SK-N-SH treated with all-trans-retinoic acid at 6 μM for 48 hours (cell line): ENCODE results near the gene DOCK1.

Source experiments
- ATAC-seq: fragments of 200-7000 bp; cut with Tn5 transposase; 3 replicates; pipeline ENCODE4 v1.9.1; 2020; ENCODE audit warnings: mild to moderate bottlenecking, moderate library complexity
- ARNTL ChIP-seq: fragments of 450-650 bp; formaldehyde crosslinking; IDR thresholded peaks from 2 replicates; pipeline ENCODE4 v1.5.0; 2020; ENCODE audit warnings: low read depth, mild to moderate bottlenecking, moderate library complexity, borderline replicate concordance
- CSDC2 ChIP-seq: fragments of 250-450 bp; sonication (Bioruptor Pico); IDR thresholded peaks from 2 replicates; pipeline ENCODE4 v1.5.0; 2020; ENCODE audit warnings: mild to moderate bottlenecking, moderate library complexity
- ESRRG ChIP-seq: fragments of 250-450 bp; sonication (Bioruptor Pico); IDR thresholded peaks from 2 replicates; pipeline ENCODE4 v1.6.1; 2021; ENCODE audit warnings: mild to moderate bottlenecking
- GLIS3 ChIP-seq: fragments of 250-450 bp; sonication (Bioruptor Pico); IDR thresholded peaks from 2 replicates; pipeline ENCODE4 v1.5.0; 2020; ENCODE audit warnings: mild to moderate bottlenecking, moderate library complexity
- ISL1 ChIP-seq: fragments of 250-450 bp; sonication (Bioruptor Pico); IDR thresholded peaks from 2 replicates; pipeline ENCODE4 v2.1.2; 2022; ENCODE audit warnings: mild to moderate bottlenecking, moderate library complexity
- OSR1 ChIP-seq: fragments of 250-450 bp; sonication (Bioruptor Pico); IDR thresholded peaks from 2 replicates; pipeline ENCODE4 v1.8.0; 2022; ENCODE audit warnings: moderate library complexity, mild to moderate bottlenecking, inconsistent platforms
- PPARA ChIP-seq: fragments of 250-450 bp; sonication (Bioruptor Pico); IDR thresholded peaks from 2 replicates; pipeline ENCODE4 v1.5.0; 2020; ENCODE audit warnings: mild to moderate bottlenecking, borderline replicate concordance
- RARB ChIP-seq: fragments of 250-450 bp; sonication (Bioruptor Pico); IDR thresholded peaks from 2 replicates; pipeline ENCODE4 v1.8.0; 2021; ENCODE audit warnings: mild to moderate bottlenecking, moderate library complexity
- SNAI2 ChIP-seq: fragments of 250-450 bp; sonication (Bioruptor Pico); IDR thresholded peaks from 2 replicates; pipeline ENCODE4 v1.5.0; 2020; ENCODE audit warnings: mild to moderate bottlenecking, moderate library complexity
- TCF4 ChIP-seq: fragments of 250-450 bp; sonication (Bioruptor Pico); IDR thresholded peaks from 2 replicates; pipeline ENCODE4 v1.8.0; 2021; ENCODE audit warnings: mild to moderate bottlenecking, moderate library complexity, borderline replicate concordance
- TOX ChIP-seq: fragments of 250-450 bp; sonication (Bioruptor Pico); IDR thresholded peaks from 2 replicates; pipeline ENCODE4 v1.8.0; 2021; ENCODE audit warnings: mild to moderate bottlenecking, moderate library complexity, borderline replicate concordance
- ZC3H10 ChIP-seq: fragments of 250-450 bp; sonication (Bioruptor Pico); IDR thresholded peaks from 2 replicates; pipeline ENCODE4 v1.5.1; 2021; ENCODE audit warnings: mild to moderate bottlenecking, moderate library complexity
- ZFP3 ChIP-seq: fragments of 250-450 bp; sonication (Bioruptor Pico); IDR thresholded peaks from 2 replicates; pipeline ENCODE4 v1.5.0; 2020; ENCODE audit warnings: mild to moderate bottlenecking, moderate library complexity
- ZFP30 ChIP-seq: fragments of 450-650 bp; formaldehyde crosslinking; IDR thresholded peaks from 2 replicates; pipeline ENCODE4 v1.5.0; 2022; ENCODE audit warnings: mild to moderate bottlenecking, moderate library complexity
- ZNF565 ChIP-seq: fragments of 450-650 bp; formaldehyde crosslinking; conservative IDR thresholded peaks from 2 replicates; pipeline ENCODE4 v1.5.0; 2020; ENCODE audit warnings: low read depth, mild to moderate bottlenecking, moderate library complexity
- ZNF70 ChIP-seq: fragments of 450-650 bp; formaldehyde crosslinking; IDR thresholded peaks from 2 replicates; pipeline ENCODE4 v1.5.0; 2020; ENCODE audit warnings: mild to moderate bottlenecking, moderate library complexity
- ZNF8 ChIP-seq: fragments of 450-650 bp; formaldehyde crosslinking; IDR thresholded peaks from 2 replicates; pipeline ENCODE4 v1.5.0; 2020; ENCODE audit warnings: mild to moderate bottlenecking, moderate library complexity
- TF ChIP-seq, protein P1 (sequence below): fragments of 250-450 bp; sonication (Bioruptor Pico); IDR thresholded peaks from 2 replicates; pipeline ENCODE4 v1.8.0; 2021; ENCODE audit warnings: low read depth, mild to moderate bottlenecking, moderate library complexity, borderline replicate concordance
- TF ChIP-seq, protein P2 (sequence below): fragments of 250-450 bp; sonication (Bioruptor Pico); IDR thresholded peaks from 2 replicates; pipeline ENCODE4 v1.8.0; 2020; ENCODE audit warnings: mild to moderate bottlenecking, moderate library complexity, borderline replicate concordance
- TF ChIP-seq, protein P3 (sequence below): fragments of 250-450 bp; sonication (Bioruptor Pico); IDR thresholded peaks from 2 replicates; pipeline ENCODE4 v1.5.1; 2021; ENCODE audit warnings: mild to moderate bottlenecking, moderate library complexity
- TF ChIP-seq, protein P4 (sequence below): fragments of 250-450 bp; sonication (Bioruptor Pico); IDR thresholded peaks from 2 replicates; pipeline ENCODE4 v1.5.0; 2020; ENCODE audit warnings: mild to moderate bottlenecking, moderate library complexity
- TF ChIP-seq, protein P5 (sequence below): fragments of 250-450 bp; sonication (Bioruptor Pico); IDR thresholded peaks from 2 replicates; pipeline ENCODE4 v1.5.1; 2020; ENCODE audit warnings: low read depth, mild to moderate bottlenecking, moderate library complexity

DOCK1 gene

DNA sequence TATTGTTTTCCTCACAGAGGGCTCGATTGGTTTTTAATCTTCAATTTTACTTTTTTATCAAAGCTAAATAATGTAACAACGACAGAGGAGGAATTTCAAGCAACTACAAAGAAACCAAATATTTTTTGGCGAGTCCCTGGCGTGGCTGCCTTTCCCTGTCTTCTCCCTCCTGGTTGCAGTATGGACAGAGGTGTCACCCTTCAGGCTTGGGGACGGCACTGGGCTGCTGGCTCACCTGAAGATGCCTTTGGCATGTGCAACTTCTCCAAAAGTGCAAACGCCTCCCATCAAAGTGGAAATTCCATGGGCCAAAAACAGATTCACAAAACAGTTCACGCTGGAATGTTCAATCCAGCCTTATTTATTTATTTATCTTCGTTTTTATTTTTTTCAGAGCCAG lies 51.9 kb downstream of the DOCK1 start:
- no peak for ATAC-seq
- no peak for TF ChIP-seq ZFP3
- TF ChIP-seq, protein P1, sequence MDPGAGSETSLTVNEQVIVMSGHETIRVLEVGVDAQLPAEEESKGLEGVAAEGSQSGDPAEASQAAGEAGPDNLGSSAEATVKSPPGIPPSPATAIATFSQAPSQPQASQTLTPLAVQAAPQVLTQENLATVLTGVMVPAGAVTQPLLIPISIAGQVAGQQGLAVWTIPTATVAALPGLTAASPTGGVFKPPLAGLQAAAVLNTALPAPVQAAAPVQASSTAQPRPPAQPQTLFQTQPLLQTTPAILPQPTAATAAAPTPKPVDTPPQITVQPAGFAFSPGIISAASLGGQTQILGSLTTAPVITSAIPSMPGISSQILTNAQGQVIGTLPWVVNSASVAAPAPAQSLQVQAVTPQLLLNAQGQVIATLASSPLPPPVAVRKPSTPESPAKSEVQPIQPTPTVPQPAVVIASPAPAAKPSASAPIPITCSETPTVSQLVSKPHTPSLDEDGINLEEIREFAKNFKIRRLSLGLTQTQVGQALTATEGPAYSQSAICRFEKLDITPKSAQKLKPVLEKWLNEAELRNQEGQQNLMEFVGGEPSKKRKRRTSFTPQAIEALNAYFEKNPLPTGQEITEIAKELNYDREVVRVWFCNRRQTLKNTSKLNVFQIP (CRISPR knock-in tag) = no peak
- TF ChIP-seq ISL1 (CRISPR knock-in tag) = no peak
- TF ChIP-seq CSDC2 (CRISPR knock-in tag) = no peak
- no peak for TF ChIP-seq RARB (CRISPR knock-in tag)
- TF ChIP-seq, protein P2, sequence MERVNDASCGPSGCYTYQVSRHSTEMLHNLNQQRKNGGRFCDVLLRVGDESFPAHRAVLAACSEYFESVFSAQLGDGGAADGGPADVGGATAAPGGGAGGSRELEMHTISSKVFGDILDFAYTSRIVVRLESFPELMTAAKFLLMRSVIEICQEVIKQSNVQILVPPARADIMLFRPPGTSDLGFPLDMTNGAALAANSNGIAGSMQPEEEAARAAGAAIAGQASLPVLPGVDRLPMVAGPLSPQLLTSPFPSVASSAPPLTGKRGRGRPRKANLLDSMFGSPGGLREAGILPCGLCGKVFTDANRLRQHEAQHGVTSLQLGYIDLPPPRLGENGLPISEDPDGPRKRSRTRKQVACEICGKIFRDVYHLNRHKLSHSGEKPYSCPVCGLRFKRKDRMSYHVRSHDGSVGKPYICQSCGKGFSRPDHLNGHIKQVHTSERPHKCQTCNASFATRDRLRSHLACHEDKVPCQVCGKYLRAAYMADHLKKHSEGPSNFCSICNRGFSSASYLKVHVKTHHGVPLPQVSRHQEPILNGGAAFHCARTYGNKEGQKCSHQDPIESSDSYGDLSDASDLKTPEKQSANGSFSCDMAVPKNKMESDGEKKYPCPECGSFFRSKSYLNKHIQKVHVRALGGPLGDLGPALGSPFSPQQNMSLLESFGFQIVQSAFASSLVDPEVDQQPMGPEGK (CRISPR knock-in tag) = no peak
- TF ChIP-seq ZNF565 (CRISPR knock-in tag) = no peak
- TF ChIP-seq ARNTL = no peak
- TF ChIP-seq, protein P3, sequence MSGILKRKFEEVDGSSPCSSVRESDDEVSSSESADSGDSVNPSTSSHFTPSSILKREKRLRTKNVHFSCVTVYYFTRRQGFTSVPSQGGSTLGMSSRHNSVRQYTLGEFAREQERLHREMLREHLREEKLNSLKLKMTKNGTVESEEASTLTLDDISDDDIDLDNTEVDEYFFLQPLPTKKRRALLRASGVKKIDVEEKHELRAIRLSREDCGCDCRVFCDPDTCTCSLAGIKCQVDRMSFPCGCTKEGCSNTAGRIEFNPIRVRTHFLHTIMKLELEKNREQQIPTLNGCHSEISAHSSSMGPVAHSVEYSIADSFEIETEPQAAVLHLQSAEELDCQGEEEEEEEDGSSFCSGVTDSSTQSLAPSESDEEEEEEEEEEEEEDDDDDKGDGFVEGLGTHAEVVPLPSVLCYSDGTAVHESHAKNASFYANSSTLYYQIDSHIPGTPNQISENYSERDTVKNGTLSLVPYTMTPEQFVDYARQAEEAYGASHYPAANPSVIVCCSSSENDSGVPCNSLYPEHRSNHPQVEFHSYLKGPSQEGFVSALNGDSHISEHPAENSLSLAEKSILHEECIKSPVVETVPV = no peak
- no peak for TF ChIP-seq ZNF70 (CRISPR knock-in tag)
- no peak for TF ChIP-seq OSR1 (CRISPR knock-in tag)
- no peak for TF ChIP-seq SNAI2 (CRISPR knock-in tag)
- no peak for TF ChIP-seq GLIS3
- no peak for TF ChIP-seq ZNF8
- TF ChIP-seq ESRRG (CRISPR knock-in tag) = no peak
- no peak for TF ChIP-seq ZC3H10 (CRISPR knock-in tag)
- no peak for TF ChIP-seq TCF4

DNA sequence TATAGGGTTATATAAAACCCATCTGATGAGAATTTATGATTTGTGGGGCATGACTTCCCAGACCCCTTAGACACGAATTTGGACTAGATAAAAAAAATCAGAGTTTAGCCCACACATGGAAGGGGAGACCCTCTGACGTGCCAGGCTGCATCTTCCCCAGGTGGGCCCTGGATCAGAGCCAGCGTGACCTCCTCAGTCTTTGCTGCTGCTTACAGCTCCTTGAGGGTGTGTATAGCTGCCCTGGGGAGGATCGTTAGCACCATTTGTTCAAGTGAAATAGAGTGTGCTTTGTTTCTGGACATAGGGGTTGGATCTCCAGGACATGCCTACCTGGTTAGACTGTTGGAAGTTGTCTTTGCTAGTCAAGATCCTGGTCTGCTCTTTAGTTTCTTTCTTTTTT lies 54.2 kb downstream of the DOCK1 start:
- ATAC-seq = no peak
- no peak for TF ChIP-seq PPARA (CRISPR knock-in tag)
- TF ChIP-seq ISL1 (CRISPR knock-in tag) = no peak
- TF ChIP-seq CSDC2 (CRISPR knock-in tag) = no peak
- no peak for TF ChIP-seq ARNTL
- no peak for TF ChIP-seq ZFP30

DNA sequence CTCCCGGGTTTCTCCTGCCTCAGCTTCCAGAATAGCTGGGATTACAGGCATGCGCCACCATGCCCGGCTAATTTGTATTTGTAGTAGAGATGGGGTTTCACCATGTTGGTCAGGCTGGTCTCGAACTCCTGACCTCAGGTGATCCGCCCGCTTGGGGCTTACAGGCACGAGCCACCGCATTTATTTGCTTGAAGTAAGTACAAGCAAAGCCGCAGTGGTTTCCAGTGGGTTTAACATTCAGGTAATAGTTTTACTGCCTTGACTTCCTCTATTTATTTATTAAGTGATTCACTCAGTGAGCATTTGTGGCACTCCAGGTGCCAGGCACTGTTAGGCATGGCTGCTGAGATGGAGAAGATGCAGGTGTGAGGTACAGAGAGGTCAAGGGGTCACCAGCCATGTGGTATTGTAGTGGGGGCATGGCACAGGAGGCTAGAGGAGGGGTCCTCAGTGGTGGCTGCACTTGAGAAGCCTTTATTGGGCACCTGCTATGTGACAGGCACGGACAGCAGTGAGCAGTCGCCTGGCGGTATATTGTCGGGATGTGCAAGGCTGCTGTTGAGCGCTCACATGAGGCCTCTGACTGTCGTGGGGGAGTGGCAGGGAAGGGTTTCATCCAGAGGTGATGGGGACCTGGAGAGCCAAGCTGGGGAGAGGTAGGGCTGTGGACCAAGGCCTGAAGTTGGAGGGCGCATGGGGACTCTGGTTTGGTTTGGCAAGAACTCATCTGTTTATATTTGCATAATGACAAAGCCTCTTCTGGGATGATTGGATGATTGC lies 54.9 kb downstream of the DOCK1 start:
- no peak for ATAC-seq
- TF ChIP-seq TOX (CRISPR knock-in tag) (no peak), ISL1 (CRISPR knock-in tag) (no peak), ZFP3 (no peak), ESRRG (CRISPR knock-in tag) (no peak), PPARA (CRISPR knock-in tag) (no peak), ZNF70 (CRISPR knock-in tag) (no peak), CSDC2 (CRISPR knock-in tag) (no peak), RARB (CRISPR knock-in tag) (no peak), ZFP30 (no peak), SNAI2 (CRISPR knock-in tag) (no peak), OSR1 (CRISPR knock-in tag) (no peak), ZC3H10 (CRISPR knock-in tag) (no peak), TCF4 (no peak)
- TF ChIP-seq, protein P3 = no peak
- TF ChIP-seq, protein P4, sequence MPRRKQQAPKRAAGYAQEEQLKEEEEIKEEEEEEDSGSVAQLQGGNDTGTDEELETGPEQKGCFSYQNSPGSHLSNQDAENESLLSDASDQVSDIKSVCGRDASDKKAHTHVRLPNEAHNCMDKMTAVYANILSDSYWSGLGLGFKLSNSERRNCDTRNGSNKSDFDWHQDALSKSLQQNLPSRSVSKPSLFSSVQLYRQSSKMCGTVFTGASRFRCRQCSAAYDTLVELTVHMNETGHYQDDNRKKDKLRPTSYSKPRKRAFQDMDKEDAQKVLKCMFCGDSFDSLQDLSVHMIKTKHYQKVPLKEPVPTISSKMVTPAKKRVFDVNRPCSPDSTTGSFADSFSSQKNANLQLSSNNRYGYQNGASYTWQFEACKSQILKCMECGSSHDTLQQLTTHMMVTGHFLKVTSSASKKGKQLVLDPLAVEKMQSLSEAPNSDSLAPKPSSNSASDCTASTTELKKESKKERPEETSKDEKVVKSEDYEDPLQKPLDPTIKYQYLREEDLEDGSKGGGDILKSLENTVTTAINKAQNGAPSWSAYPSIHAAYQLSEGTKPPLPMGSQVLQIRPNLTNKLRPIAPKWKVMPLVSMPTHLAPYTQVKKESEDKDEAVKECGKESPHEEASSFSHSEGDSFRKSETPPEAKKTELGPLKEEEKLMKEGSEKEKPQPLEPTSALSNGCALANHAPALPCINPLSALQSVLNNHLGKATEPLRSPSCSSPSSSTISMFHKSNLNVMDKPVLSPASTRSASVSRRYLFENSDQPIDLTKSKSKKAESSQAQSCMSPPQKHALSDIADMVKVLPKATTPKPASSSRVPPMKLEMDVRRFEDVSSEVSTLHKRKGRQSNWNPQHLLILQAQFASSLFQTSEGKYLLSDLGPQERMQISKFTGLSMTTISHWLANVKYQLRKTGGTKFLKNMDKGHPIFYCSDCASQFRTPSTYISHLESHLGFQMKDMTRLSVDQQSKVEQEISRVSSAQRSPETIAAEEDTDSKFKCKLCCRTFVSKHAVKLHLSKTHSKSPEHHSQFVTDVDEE (CRISPR knock-in tag) = no peak
- TF ChIP-seq, protein P2 (CRISPR knock-in tag) = no peak
- TF ChIP-seq, protein P5, sequence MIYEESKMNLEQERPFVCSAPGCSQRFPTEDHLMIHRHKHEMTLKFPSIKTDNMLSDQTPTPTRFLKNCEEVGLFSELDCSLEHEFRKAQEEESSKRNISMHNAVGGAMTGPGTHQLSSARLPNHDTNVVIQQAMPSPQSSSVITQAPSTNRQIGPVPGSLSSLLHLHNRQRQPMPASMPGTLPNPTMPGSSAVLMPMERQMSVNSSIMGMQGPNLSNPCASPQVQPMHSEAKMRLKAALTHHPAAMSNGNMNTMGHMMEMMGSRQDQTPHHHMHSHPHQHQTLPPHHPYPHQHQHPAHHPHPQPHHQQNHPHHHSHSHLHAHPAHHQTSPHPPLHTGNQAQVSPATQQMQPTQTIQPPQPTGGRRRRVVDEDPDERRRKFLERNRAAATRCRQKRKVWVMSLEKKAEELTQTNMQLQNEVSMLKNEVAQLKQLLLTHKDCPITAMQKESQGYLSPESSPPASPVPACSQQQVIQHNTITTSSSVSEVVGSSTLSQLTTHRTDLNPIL = no peak
- TF ChIP-seq, protein P1 (CRISPR knock-in tag) = no peak
